Activated naive CD8-positive, alpha-beta T cell (primary cell): Measurements from ENCODE around the gene ZNF280D.

Experiments used
- H3K27ac Mint-ChIP-seq: one replicate; pipeline ENCODE4 v1.8.0; 2021; ENCODE audit warnings: mixed read lengths
- H3K27me3 Mint-ChIP-seq: one replicate; pipeline ENCODE4 v1.8.0; 2021; ENCODE audit warnings: mixed read lengths
- H3K36me3 Mint-ChIP-seq: one replicate; pipeline ENCODE4 v1.8.0; 2021; ENCODE audit warnings: mixed read lengths
- H3K4me1 Mint-ChIP-seq: one replicate; pipeline ENCODE4 v1.8.0; 2021; ENCODE audit warnings: low read depth, mixed read lengths
- H3K4me3 Mint-ChIP-seq: one replicate; pipeline ENCODE4 v1.8.0; 2021; ENCODE audit warnings: mild to moderate bottlenecking, mixed read lengths
- H3K9me3 Mint-ChIP-seq: one replicate; pipeline ENCODE4 v1.8.0; 2021; ENCODE audit warnings: low read depth, mixed read lengths

ZNF280D gene

GRCh38 chr15:56654216-56654615 lies 79.1 kb downstream of the ZNF280D start:
- no peak overlapping the region for H3K4me3 Mint-ChIP-seq
- no peak overlapping the region for H3K27ac Mint-ChIP-seq
- no peaks in the 10 kb centered on the region for H3K27me3 Mint-ChIP-seq
- no peaks in the 10 kb centered on the region for H3K4me1 Mint-ChIP-seq
- H3K9me3 Mint-ChIP-seq: no peaks in the 10 kb centered on the region
- peaks cover 22% of the 10 kb centered on the region for H3K36me3 Mint-ChIP-seq

DNA sequence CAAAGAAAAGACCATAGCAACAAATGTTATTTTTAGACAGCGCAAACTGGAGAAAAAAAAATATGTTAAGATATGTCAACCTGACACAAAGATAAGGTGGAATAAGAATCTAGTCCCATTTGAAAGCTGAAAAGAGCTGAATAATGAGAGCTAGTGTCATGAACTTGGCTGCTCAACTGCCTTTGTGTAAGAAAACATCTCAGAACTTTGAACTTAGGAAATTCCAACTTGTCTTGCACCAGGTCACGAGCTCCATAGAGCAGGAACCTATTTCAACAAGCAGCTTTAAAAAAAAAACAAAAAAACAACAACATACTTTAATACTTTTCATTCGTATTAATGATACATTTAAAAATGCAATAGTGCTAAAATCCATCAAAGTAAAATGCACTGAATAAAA lies 79.5 kb downstream of the ZNF280D start:
- peaks cover 24% of the 10 kb centered on the region for H3K36me3 Mint-ChIP-seq
- no peak overlapping the region for H3K27ac Mint-ChIP-seq
- H3K4me1 Mint-ChIP-seq: no peaks in the 10 kb centered on the region
- H3K4me3 Mint-ChIP-seq: no peak overlapping the region
- H3K27me3 Mint-ChIP-seq: no peaks in the 10 kb centered on the region
- H3K9me3 Mint-ChIP-seq: no peaks in the 10 kb centered on the region

DNA sequence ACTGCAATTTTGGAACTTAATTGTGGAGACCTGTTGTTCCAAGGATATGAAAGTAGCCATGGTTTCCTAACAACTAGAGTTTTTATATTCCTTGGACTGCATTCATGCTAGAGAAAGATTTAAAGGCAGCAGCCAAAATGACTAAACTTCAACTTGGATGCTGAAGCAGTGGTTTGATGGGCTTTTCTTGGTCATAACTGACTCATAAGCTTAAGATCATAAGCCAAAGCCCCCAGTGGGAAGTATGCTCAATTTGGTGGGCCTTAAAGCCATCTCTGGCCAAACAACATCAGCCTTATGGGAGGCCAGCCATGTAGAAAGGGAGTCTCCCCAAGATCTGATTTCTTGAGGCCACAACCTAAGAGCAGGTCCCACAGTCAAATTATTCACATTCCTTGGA lies 80.2 kb downstream of the ZNF280D start:
- H3K9me3 Mint-ChIP-seq: no peaks in the 10 kb centered on the region
- H3K4me3 Mint-ChIP-seq: no peak overlapping the region
- H3K36me3 Mint-ChIP-seq: peaks cover 26% of the 10 kb centered on the region
- no peaks in the 10 kb centered on the region for H3K4me1 Mint-ChIP-seq
- H3K27ac Mint-ChIP-seq: no peak overlapping the region
- no peaks in the 10 kb centered on the region for H3K27me3 Mint-ChIP-seq

DNA sequence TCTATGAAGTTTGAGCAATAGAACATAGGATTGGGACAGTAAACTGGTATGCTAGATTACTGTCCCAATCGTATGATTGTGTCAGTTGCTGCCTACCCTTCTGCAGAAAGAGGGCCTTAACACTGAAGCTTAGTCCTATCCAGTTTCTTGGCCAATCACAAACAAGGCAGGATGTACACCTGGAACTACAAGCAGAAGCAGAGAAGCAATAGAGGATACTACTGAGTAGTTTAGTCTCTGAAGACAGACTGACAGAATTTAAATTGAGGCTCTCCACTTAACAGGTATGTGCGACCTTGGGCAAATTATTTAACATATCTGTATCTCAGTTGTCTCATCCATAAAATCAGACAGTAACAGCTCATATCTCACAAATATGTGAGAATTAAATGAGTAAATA lies 85.0 kb downstream of the ZNF280D start:
- Mint-ChIP-seq H3K4me1 (no peaks in the 10 kb centered on the region), H3K27me3 (no peaks in the 10 kb centered on the region), H3K4me3 (no peak overlapping the region), H3K9me3 (no peaks in the 10 kb centered on the region), H3K36me3 (peaks cover 23% of the 10 kb centered on the region), H3K27ac (no peak overlapping the region)

- Mint-ChIP-seq H3K27ac (no peak overlapping the region), H3K27me3 (no peaks in the 10 kb centered on the region), H3K4me1 (peaks cover 2% of the 10 kb centered on the region), H3K36me3 (peaks cover 14% of the 10 kb centered on the region), H3K4me3 (no peak overlapping the region), H3K9me3 (no peaks in the 10 kb centered on the region)
These were observed 92.8 kb downstream of the ZNF280D start for GRCh38 chr15:56640549-56640948.

GRCh38 chr15:56640127-56640526 lies 93.2 kb downstream of the ZNF280D start:
- Mint-ChIP-seq H3K9me3 (no peaks in the 10 kb centered on the region), H3K36me3 (peaks cover 14% of the 10 kb centered on the region), H3K27me3 (no peaks in the 10 kb centered on the region), H3K27ac (no peak overlapping the region), H3K4me1 (peaks cover 2% of the 10 kb centered on the region), H3K4me3 (no peak overlapping the region)

DNA sequence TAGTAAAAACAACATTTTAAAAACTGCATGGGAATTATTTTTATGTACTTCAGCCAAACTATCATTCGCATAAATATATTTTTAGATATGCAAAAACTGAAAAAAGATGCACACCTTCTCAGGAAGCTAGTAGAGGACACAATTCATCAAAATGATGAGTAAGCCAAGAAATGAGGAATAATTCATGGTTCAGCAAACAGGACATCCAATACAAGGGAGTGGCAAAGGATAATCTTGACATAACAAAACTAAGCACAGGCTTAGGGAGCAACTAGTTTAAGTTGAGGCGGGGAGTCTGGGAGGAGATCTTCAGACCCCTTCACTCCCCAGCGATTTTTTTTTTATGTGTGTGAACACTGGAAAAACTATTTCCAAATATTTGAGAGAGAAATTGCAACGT lies 93.7 kb downstream of the ZNF280D start:
- Mint-ChIP-seq H3K9me3 (no peaks in the 10 kb centered on the region), H3K27me3 (no peaks in the 10 kb centered on the region), H3K4me1 (peaks cover 2% of the 10 kb centered on the region), H3K4me3 (no peak overlapping the region), H3K27ac (no peak overlapping the region), H3K36me3 (peaks cover 13% of the 10 kb centered on the region)

- peaks cover 2% of the 10 kb centered on the region for H3K4me1 Mint-ChIP-seq
- no peaks in the 10 kb centered on the region for H3K27me3 Mint-ChIP-seq
- H3K9me3 Mint-ChIP-seq: no peaks in the 10 kb centered on the region
- H3K27ac Mint-ChIP-seq: no peak overlapping the region
- peaks cover 9% of the 10 kb centered on the region for H3K36me3 Mint-ChIP-seq
- H3K4me3 Mint-ChIP-seq: no peak overlapping the region
These were observed 101.5 kb downstream of the ZNF280D start for GRCh38 chr15:56631765-56632164.

GRCh38 chr15:56628893-56629532 lies 104.3 kb downstream of the ZNF280D start:
- H3K4me3 Mint-ChIP-seq: no peak overlapping the region
- no peaks in the 10 kb centered on the region for H3K9me3 Mint-ChIP-seq
- no peaks in the 10 kb centered on the region for H3K4me1 Mint-ChIP-seq
- H3K27ac Mint-ChIP-seq: peak overlapping the region; percentile 16
- H3K36me3 Mint-ChIP-seq: peaks cover 5% of the 10 kb centered on the region
- H3K27me3 Mint-ChIP-seq: no peaks in the 10 kb centered on the region

DNA sequence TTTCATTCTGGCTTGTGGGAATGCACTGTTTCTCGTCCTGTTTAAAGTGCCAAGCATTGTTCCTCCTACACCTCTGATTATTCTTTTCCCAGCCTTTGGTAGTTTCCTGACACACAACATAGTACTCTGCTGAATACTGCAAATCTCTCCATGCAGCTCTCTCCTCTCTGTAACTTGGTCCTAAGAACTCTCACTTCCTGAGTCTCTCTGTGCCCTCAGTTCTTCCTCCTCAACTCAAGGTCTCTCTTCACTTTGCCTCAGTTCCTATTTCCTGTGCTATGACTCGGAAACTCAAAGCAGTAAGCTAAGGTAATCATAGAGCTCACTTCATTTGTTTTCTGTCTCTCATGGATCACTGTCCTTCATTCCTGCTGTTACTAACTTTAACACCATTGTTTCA lies 113.4 kb downstream of the ZNF280D start:
- no peaks in the 10 kb centered on the region for H3K27me3 Mint-ChIP-seq
- peaks cover 6% of the 10 kb centered on the region for H3K36me3 Mint-ChIP-seq
- no peak overlapping the region for H3K4me3 Mint-ChIP-seq
- H3K27ac Mint-ChIP-seq: no peak overlapping the region
- H3K4me1 Mint-ChIP-seq: no peaks in the 10 kb centered on the region
- H3K9me3 Mint-ChIP-seq: no peaks in the 10 kb centered on the region

- Mint-ChIP-seq H3K9me3 (no peaks in the 10 kb centered on the region), H3K36me3 (peaks cover 6% of the 10 kb centered on the region), H3K4me3 (no peak overlapping the region), H3K27ac (no peak overlapping the region), H3K4me1 (peaks cover 6% of the 10 kb centered on the region), H3K27me3 (peaks cover 6% of the 10 kb centered on the region)
These were observed 115.7 kb downstream of the ZNF280D start for GRCh38 chr15:56617628-56618027.

GRCh38 chr15:56616551-56616950 lies 116.8 kb downstream of the ZNF280D start:
- H3K4me3 Mint-ChIP-seq: no peak overlapping the region
- no peak overlapping the region for H3K27ac Mint-ChIP-seq
- peaks cover 6% of the 10 kb centered on the region for H3K36me3 Mint-ChIP-seq
- H3K4me1 Mint-ChIP-seq: peaks cover 6% of the 10 kb centered on the region
- H3K9me3 Mint-ChIP-seq: no peaks in the 10 kb centered on the region
- peaks cover 7% of the 10 kb centered on the region for H3K27me3 Mint-ChIP-seq

GRCh38 chr15:56613811-56614210 lies 119.5 kb downstream of the ZNF280D start:
- Mint-ChIP-seq H3K27me3 (peaks cover 8% of the 10 kb centered on the region), H3K4me3 (no peak overlapping the region), H3K9me3 (no peaks in the 10 kb centered on the region)

DNA sequence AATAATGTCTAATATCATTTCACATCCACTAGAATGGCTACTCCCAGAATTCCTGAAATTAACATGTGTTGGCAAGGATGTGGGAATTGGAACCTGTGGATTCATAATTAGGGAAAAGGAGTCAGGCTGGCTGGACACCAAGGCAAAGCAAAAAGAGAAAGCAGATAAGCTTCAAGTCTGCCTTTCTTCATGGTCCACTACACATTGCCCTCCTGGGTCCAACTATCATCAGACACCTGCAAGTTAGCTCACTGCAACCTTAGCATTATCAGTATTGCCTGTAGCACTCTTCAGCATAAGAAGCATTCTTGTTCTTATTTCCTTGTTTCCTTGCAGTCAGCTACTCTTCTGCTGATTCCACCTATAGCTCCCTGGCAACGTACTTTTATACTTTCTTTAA lies 124.3 kb downstream of the ZNF280D start:
- H3K9me3 Mint-ChIP-seq: peaks cover 3% of the 10 kb centered on the region
- no peaks in the 10 kb centered on the region for H3K36me3 Mint-ChIP-seq
- peaks cover 9% of the 10 kb centered on the region for H3K27me3 Mint-ChIP-seq
- no peak overlapping the region for H3K4me3 Mint-ChIP-seq
- H3K4me1 Mint-ChIP-seq: peaks cover 5% of the 10 kb centered on the region
- H3K27ac Mint-ChIP-seq: no peak overlapping the region

More at GRCh38 chr15:56613811-56614210, 119.5 kb downstream of the ZNF280D start:
- H3K36me3 Mint-ChIP-seq: peaks cover 6% of the 10 kb centered on the region
- H3K27ac Mint-ChIP-seq: no peak overlapping the region
- peaks cover 6% of the 10 kb centered on the region for H3K4me1 Mint-ChIP-seq

DNA sequence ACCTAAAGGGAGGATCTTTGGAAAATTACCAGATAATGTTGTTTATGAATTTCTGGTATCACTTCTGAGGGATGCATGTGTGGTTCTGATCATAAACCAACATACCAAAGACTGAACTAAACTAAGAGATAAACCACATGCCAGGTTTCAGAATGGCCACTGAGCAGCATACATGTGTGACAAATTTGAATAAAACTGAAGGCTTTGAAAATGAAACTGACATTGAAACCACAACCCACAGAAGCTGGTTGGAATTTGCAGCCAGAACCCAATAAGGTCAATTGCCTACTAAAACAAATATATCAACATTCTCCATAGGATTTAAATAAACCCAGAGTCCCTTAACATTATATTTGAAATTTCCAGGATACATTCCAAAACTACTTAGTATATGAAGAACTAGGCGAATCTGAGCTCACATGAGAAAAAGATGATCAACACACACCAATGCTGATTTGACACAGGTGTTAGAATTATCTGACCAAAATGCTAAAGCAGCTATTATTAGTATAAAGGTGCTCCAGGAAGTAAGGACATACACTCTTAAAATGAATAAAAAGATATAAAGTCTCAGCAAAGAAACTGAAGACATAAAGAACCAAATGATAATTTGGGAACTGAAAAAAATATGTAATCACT lies 125.0 kb downstream of the ZNF280D start:
- Mint-ChIP-seq H3K4me1 (no peaks in the 10 kb centered on the region), H3K36me3 (no peaks in the 10 kb centered on the region), H3K27ac (no peak overlapping the region), H3K27me3 (peaks cover 5% of the 10 kb centered on the region), H3K9me3 (peaks cover 3% of the 10 kb centered on the region), H3K4me3 (no peak overlapping the region)

DNA sequence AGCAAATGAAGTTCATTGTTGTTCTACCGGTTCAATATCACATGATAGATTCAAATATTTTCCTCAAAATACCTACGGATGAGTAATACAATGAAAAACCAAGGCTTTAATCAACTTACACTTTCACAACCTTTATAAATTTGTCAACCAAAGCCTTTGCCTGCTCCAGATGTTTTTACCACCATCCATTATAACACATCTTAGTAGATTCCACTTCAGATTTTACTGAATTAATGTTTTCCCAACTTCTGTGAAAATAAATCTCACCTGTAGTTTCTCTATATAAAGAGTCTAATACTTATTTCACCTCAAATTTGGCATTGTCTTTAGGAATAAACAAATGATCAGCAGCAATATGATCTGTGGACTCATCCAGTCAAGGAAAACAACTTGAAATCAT lies 131.1 kb downstream of the ZNF280D start:
- Mint-ChIP-seq H3K4me1 (no peaks in the 10 kb centered on the region), H3K4me3 (no peak overlapping the region), H3K27me3 (peaks cover 3% of the 10 kb centered on the region), H3K27ac (no peak overlapping the region), H3K36me3 (peaks cover 4% of the 10 kb centered on the region), H3K9me3 (peaks cover 16% of the 10 kb centered on the region)
